Heart left ventricle (tissue), 16 donors: Measurements from ENCODE around the gene MED17. TPM values are rescaled to one million over a fixed set of nuclear protein-coding genes. Genes with fewer than 3 reads are reported as not detected.
A peak's percentile ranks its signal among the peaks of the same experiment; 100 is the strongest.

Experiments
- ATAC-seq, 4 donors: fragments of 200-7000 bp; cut with Tn5 transposase; one replicate each; pipeline ENCODE4 v1.9.1; 2020 to 2022; ENCODE audit warnings: moderate library complexity in 4 of 4, mild to moderate bottlenecking in 3 of 4, moderate number of reproducible peaks in 1 of 4
- DNase-seq, 5 donors: peaks; one replicate each; pipeline ENCODE4 v3.0.0-alpha.2; 2020
- H3K27ac ChIP-seq, 12 donors: fragments of 200-600 bp; sonication (generic) in 4 of 12; one replicate each; pipeline versions ENCODE4 v1.5.0 to v1.8.0; 2016 to 2022; ENCODE audit warnings: mild to moderate bottlenecking in 2 of 12
- H3K27me3 ChIP-seq, 9 donors: fragments of 200-600 bp; sonication (generic) in 2 of 9; one replicate each; pipeline versions ENCODE4 v1.5.1 to v1.8.0; 2016 to 2022; ENCODE audit warnings: mild to moderate bottlenecking in 3 of 9
- H3K36me3 ChIP-seq, 9 donors: fragments of 200-600 bp; sonication (generic) in 2 of 9; one replicate each; pipeline versions ENCODE4 v1.5.0 to v1.8.0; 2018 to 2022; ENCODE audit warnings: mild to moderate bottlenecking in 2 of 9
- H3K4me1 ChIP-seq, 12 donors: fragments of 200-600 bp; sonication (generic) in 4 of 12; one replicate each; pipeline versions ENCODE4 v1.5.0 to v1.8.0; 2016 to 2022; ENCODE audit warnings: mild to moderate bottlenecking in 3 of 12
- H3K4me3 ChIP-seq, 12 donors: fragments of 200-600 bp; sonication (generic) in 4 of 12; one replicate each; pipeline versions ENCODE4 v1.5.0 to v1.8.0; 2017 to 2022; ENCODE audit warnings: mild to moderate bottlenecking in 9 of 12, moderate library complexity in 4 of 12
- H3K9me3 ChIP-seq, 12 donors: fragments of 200-600 bp; sonication (generic) in 4 of 12; one replicate each; pipeline versions ENCODE4 v1.5.0 to v1.8.0; 2016 to 2022; ENCODE audit warnings: mild to moderate bottlenecking in 1 of 12
- POLR2A ChIP-seq, 2 donors: fragments of 450-650 bp; IDR thresholded peaks; one replicate each; pipeline ENCODE4 v1.6.1; 2017; ENCODE audit warnings: antibody characterized with exemption in 2 of 2, mild to moderate bottlenecking in 2 of 2, moderate library complexity in 2 of 2
- WGBS, 4 donors: extraction: QIAGEN DNeasy Blood & Tissue Kit in 2 of 4; methylation state at CpG; one replicate each; pipeline versions ENCODE4 v1.1.5 to v1.1.7; 2013 to 2018; 5-methylcytosine and 5-hydroxymethylcytosine counted together
- intact Hi-C, 10 donors: fragments of 100-400 bp; cut with DNase I; formaldehyde crosslinking; loops; one replicate each; pipeline versions ENCODE4 v1.11.1 to v1.14.2; 2022
- polyA plus RNA-seq, 2 donors: library from polyadenylated mRNA; stranded (reverse); fragments of 200-250 nt; gene quantifications; one replicate each; pipeline ENCODE4 v1.2.3, GENCODE V29; 2013
- total RNA-seq, 9 donors: library from RNA; depleted of rRNA in 2 of 9; stranded (reverse); fragments of >200 nt in 2 of 9; fragmentation: NEBNext Ultra II Directional in 3 of 9; extraction: Animal tissue kit (Norgen Biotek cat#: 25700) in 3 of 9; gene quantifications; one replicate each; pipeline versions ENCODE4 v1.1.0 to v1.2.4, GENCODE V29; 2016 to 2023
- TF ChIP-seq, protein P1 (sequence below), 12 donors: fragments of 200-600 bp; sonication (generic) in 4 of 12; IDR thresholded peaks; one replicate each; pipeline versions ENCODE4 v1.5.0 to v1.8.0; 2018 to 2022; ENCODE audit warnings: antibody characterized with exemption in 12 of 12, mild to moderate bottlenecking in 5 of 12
- donor health status: ischemic (EF 13 %, LVEDD 7.1; RV severe dilation, severe dysfunction).
- donor health status: healthy with polysubstance abuse.
- donor health status: DM: no; HTN: yes; CAD: no.
- donor health status: DM: no; HTN: no; CAD: no.
- donor health status: ischemic (EF 25% LVEDD 6.9; RV normal size, moderate dysfunction).
- donor health status: ischemic (EF 25% LVEDD 5.7; RV mildly dilated, moderate dysfunction).
- donor health status: healthy.
- donor health status: DM: yes; HTN: yes; CAD: no.
- donor health status: ischemic (EF 35%, LVEDD 5.7; RV mildly dilated, moderate dysfunction).
- donor health status: nonischemic (EF 11% LVEDD 7.7; RV severe dilation, severe dysfunction).
- donor health status: DM: yes; HTN: yes; CAD: no.
- donor health status: PGD.
- donor health status: ischemic (EF 29% LVEDD 5.4; RV normal size, mild dysfunction).
- donor health status: nonischemic (EF 23%, LVEDD 6.1; RV moderate dilation, normal function).

Gene MED17
- total and polyA plus RNA-seq, 11 donors, result 9.2 to 28.6 (median 16.1) TPM

DNA sequence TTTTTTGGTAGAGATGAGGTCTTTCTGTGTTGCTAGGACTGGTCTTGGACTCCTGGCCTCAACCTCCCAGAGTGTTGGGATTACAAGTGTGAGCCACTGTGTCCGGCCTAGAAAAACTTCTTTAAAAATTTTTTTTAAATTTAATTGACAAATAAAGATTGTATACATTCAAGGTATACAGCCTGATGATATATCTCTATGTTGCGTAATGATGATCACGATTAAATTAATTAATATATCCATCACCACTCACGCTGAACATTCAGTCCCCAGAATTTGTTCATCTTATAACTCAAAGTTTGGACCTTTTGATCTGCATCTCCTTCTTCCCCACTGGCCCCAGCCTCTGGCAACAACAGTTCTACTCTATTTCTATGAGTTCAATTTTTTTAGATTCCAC is 39.1 kb downstream of the MED17 start:
- Histone ChIP-seq H3K36me3 (no peaks in the 10 kb centered on the region), H3K4me1 (peaks cover 0 to 7% (median 0%) of the 10 kb centered on the region in 12 donors), H3K27ac (no peak overlapping the region), H3K9me3 (no peaks in the 10 kb centered on the region), H3K27me3 (no peaks in the 10 kb centered on the region), H3K4me3 (no peak overlapping the region)
- ATAC-seq (no peak), DNase-seq (no peak)
- WGBS, 4 donors, result 95 to 99% (median 98%) methylated on average over 4 of the region's 4 CpGs
- TF ChIP-seq, protein P1, sequence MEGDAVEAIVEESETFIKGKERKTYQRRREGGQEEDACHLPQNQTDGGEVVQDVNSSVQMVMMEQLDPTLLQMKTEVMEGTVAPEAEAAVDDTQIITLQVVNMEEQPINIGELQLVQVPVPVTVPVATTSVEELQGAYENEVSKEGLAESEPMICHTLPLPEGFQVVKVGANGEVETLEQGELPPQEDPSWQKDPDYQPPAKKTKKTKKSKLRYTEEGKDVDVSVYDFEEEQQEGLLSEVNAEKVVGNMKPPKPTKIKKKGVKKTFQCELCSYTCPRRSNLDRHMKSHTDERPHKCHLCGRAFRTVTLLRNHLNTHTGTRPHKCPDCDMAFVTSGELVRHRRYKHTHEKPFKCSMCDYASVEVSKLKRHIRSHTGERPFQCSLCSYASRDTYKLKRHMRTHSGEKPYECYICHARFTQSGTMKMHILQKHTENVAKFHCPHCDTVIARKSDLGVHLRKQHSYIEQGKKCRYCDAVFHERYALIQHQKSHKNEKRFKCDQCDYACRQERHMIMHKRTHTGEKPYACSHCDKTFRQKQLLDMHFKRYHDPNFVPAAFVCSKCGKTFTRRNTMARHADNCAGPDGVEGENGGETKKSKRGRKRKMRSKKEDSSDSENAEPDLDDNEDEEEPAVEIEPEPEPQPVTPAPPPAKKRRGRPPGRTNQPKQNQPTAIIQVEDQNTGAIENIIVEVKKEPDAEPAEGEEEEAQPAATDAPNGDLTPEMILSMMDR (IDR thresholded peaks at IDR 0.05), result no peak
- TF ChIP-seq POLR2A (IDR thresholded peaks at IDR 0.05), result no peak
- intact Hi-C loops, result no loop called here

DNA sequence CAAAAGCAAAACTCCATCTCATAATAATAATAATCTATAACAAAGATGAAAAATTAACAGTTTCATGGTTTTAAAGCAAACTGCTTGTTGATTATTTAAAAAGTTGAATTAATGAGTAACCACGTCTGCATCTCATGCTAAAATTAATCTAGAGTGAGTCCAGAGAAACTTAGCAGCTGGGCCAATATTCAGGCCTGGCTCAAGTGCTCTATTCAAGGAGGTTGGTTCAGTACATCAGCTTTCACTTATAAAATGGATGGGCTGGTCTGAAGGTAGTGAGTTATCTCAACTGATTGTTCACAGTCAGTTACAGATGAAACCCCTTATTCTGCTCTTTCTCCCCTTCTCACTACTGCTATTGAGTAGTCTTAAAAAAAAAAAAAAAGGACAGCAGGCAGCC is 43.3 kb downstream of the MED17 start:
- 66 to 77% (median 69%) methylated on average over 1 of the region's 1 CpG for WGBS, 4 donors
- no peaks in the 10 kb centered on the region for H3K9me3 ChIP-seq

DNA sequence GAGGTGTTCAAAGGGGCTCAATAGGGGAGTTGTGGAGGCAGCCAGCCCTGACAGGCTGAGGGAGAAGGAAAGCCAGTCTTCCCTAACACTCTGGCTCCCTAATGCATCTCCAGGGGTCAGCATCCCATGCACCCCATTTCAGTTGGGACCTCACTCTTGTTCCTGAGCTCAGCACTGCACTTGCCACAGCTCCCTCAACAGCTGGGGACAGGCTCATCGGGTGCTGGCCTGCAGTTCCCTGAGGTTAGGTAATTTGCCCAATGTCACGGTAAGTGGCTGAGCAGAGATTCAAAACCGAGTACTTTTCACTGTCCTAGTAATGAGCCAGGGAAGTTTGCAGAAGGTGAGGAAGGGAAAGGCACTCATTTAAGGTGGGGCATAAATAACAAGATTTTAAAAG is 45.5 kb downstream of the MED17 start:
- peak in 1 of 4 donors; percentile 39 for ATAC-seq
- intact Hi-C loops, result no loop called here
- H3K27ac ChIP-seq, result no peak overlapping the region
- H3K4me1 ChIP-seq, result no peaks in the 10 kb centered on the region
- no peak overlapping the region for H3K4me3 ChIP-seq
- H3K36me3 ChIP-seq, result no peaks in the 10 kb centered on the region
- no peaks in the 10 kb centered on the region for H3K9me3 ChIP-seq
- TF ChIP-seq POLR2A (IDR thresholded peaks at IDR 0.05), result no peak
- TF ChIP-seq, protein P1 (IDR thresholded peaks at IDR 0.05), result no peak
- H3K27me3 ChIP-seq, result no peaks in the 10 kb centered on the region
- 77 to 79% (median 77%) methylated on average over 3 of the region's 3 CpGs for WGBS, 4 donors
- no peak for DNase-seq

More for the DNA sequence above, 43.3 kb downstream of the MED17 start:
- ATAC-seq (no peak), DNase-seq (no peak)
- Histone ChIP-seq H3K27me3 (no peaks in the 10 kb centered on the region), H3K4me3 (no peak overlapping the region), H3K36me3 (no peaks in the 10 kb centered on the region), H3K27ac (no peak overlapping the region), H3K4me1 (no peaks in the 10 kb centered on the region)
- TF ChIP-seq POLR2A (IDR thresholded peaks at IDR 0.05), result no peak
- TF ChIP-seq, protein P1 (IDR thresholded peaks at IDR 0.05), result no peak
- intact Hi-C loops, result no loop called here

DNA sequence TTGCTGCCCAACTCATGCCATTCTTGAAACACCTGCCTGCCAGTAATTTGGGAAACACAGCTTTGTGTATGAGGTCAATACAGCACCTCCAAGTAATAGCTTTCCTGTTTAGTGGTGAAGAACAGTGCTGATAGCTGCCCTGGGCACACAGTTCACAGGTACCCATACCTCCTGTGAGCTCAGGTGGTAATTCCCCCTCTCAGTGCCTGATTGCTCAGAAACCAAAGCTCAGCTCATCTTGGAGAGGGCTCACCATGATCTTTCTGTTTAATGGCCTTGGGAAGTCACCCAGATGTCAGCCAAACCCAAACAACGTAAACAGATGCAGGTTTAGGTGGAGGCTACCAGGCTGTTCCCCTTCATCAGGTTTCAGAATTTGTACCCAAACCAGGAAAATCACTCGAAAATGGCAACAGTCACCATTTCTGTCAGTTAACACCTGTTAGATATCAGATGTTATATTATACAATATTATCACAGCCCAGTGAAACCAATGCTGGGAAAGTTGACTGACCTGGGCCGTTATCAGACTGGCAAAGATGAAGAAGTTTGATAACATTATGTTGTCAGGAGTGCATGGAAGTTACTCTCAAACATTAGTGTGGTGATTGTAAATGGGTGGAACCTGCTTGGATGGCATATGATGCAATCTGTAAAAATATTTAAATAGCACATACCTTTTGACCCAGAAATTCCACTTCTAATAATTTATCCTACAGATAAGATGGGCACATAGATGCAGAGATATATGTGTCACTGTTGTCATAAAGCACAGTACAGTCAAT is 47.5 kb downstream of the MED17 start:
- TF ChIP-seq, protein P1 (IDR thresholded peaks at IDR 0.05), result no peak
- no peak for TF ChIP-seq POLR2A (IDR thresholded peaks at IDR 0.05)
- H3K4me3 ChIP-seq, result no peak overlapping the region
- no peak overlapping the region for H3K27ac ChIP-seq
- ATAC-seq (no peak), DNase-seq (no peak)
- H3K4me1 ChIP-seq, result no peaks in the 10 kb centered on the region
- WGBS, 4 donors, result 78 to 88% (median 81%) methylated on average over 3 of the region's 3 CpGs
- no peaks in the 10 kb centered on the region for H3K9me3 ChIP-seq
- H3K36me3 ChIP-seq, result no peaks in the 10 kb centered on the region
- H3K27me3 ChIP-seq, result no peaks in the 10 kb centered on the region
- intact Hi-C loops, result no loop called here
